GM10266 (cell line): ENCODE data around the gene UBE2G1.
"Not testable (repeated sequence)": the region's sequence is repeated elsewhere in the genome, so short reads cannot be mapped to it uniquely, and the experiment has no call there.

ENCODE experiments used
- DNase-seq: peaks from one replicate; pipeline ENCODE4 v3.0.0; 2012; ENCODE audit errors: extremely low spot score
- CTCF ChIP-seq: IDR thresholded peaks from 2 replicates; pipeline ENCODE4 v1.5.1; 2012; ENCODE audit warnings: mild to moderate bottlenecking, low read depth; ENCODE audit not compliant: control insufficient read depth, insufficient read depth; ENCODE audit errors: missing control alignments

The UBE2G1 gene

GRCh38 chr17:4387137-4387536, 20.7 kb upstream of the UBE2G1 start:
- no peak for DNase-seq
- TF ChIP-seq CTCF = no peak

- no peak for DNase-seq
These were observed 19.9 kb upstream of the UBE2G1 start for GRCh38 chr17:4386406-4386805.

GRCh38 chr17:4381690-4382671, 15.5 kb upstream of the UBE2G1 start:
- DNase-seq = no peak
- TF ChIP-seq CTCF = no peak

More at GRCh38 chr17:4386406-4386805, 19.9 kb upstream of the UBE2G1 start:
- TF ChIP-seq CTCF = no peak

- no peak for DNase-seq
- TF ChIP-seq CTCF = no peak
These were observed 12.2 kb upstream of the UBE2G1 start for GRCh38 chr17:4378626-4379025.

- DNase-seq = not testable (repeated sequence)
These were observed 10.8 kb upstream of the UBE2G1 start for GRCh38 chr17:4377247-4377646.

GRCh38 chr17:4375796-4376440, 9.4 kb upstream of the UBE2G1 start:
- DNase-seq = not testable (repeated sequence)

- peak; percentile 63 for DNase-seq
- no peak for TF ChIP-seq CTCF
These were observed 8.7 kb upstream of the UBE2G1 start for GRCh38 chr17:4375039-4375748.
